HG03139 (cell line): ENCODE results near the gene SPRR1B.
"Not testable (repeated sequence)": the region's sequence is repeated elsewhere in the genome, so short reads cannot be mapped to it uniquely, and the experiment has no call there.

Experiments used
- ATAC-seq: cut with Tn5 transposase; IDR thresholded peaks from one replicate; pipeline ENCODE4 v1.9.1; 2021; ENCODE audit not compliant: unreplicated experiment

SPRR1B gene

DNA sequence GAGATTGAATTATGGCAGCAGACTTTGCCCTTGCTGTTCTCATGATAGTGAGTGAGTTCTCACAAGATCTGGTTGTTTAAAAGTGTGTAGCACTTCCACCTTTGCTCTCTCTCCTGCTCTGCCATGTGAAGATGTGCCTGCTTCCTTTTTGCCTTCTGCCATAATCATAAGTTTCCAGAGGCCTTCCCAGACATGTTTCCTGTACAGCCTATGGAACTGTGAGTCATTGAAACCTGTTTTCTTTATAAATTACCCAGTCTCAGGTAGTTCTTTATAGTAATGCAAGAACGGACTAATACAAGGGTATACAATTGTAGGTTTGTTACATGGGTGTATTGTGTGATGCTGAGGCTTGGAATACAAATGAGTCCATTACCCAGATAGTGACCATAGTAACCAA is 4.2 kb downstream of the SPRR1B start:
- ATAC-seq: no peak

DNA sequence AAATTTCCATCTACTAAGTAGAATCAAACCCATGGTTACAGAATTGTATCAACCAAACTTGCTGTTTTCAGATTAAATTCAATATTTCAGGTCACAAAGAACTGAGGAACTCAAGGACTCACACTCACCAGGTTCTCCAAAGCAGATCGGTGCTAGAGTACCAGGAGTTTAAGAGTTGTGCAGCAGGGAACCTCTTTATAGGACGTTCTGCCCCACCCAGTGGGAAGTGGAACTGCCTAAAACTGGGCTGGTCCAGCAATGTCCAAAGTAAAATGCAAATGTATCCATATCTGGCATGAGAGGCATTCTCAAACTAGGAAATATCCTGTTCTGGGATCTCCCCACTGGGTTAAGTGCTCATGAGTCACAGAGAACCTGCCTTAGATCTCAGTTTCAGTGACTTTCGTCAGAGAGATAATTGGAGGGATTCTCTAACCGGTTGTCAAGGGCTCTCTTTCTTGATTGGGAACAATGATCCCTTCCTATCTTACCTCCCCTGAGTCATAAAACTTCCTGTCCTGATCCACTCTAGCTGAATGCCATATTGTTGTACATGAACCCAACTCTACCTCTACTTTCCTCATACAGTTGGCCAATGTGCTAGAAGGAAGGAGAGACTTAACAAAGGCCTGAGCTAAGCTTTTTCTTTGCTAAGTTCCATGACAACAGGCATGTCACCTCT is 10.1 kb downstream of the SPRR1B start, which contains the start of gene SPRR2D:
Gene SPRR2D, minus strand, starts transcription at position 171 of the 682 bp plus-strand sequence. CDS start 774 bp downstream, outside the sequence.
- no peak for ATAC-seq

DNA sequence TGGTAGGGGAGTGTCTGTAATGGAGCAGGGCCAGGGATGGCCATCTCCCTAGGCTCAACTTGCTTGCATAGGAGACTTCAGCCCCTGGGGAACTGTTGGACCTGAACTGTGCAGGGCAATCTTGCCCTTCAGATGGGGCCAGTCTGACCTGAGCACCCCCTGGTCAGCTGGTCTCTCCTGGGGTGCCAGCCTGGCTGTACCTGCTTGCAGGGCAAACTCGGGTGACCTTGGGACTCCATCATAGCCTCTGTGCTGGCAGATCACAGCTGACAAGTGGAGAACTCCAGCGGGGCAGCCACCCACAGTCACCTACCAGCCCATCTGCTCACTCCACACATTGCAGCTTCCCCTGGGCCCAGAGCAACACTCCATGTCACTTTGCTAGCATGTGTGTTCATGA is 18.2 kb downstream of the SPRR1B start:
- no peak for ATAC-seq

DNA sequence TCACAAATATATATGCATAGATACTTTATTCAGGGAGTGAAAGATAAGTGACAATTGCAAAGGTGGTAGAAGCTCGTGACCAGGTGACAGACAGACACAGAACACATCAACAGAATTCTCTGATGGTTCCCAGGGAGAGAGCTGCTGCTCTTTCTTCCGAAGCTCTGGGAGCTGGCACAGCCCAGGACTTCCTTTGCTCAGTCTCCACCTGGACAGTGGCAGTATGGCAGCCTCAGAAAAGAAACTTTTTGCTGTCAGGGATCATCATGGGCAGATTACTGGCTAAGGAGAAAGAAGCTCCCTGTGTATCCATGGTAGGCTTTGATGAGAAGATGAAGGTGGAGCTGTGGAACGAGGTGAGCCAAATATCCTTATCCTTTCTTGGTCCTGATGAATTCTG is 25.1 kb downstream of the SPRR1B start:
- not testable (repeated sequence) for ATAC-seq

DNA sequence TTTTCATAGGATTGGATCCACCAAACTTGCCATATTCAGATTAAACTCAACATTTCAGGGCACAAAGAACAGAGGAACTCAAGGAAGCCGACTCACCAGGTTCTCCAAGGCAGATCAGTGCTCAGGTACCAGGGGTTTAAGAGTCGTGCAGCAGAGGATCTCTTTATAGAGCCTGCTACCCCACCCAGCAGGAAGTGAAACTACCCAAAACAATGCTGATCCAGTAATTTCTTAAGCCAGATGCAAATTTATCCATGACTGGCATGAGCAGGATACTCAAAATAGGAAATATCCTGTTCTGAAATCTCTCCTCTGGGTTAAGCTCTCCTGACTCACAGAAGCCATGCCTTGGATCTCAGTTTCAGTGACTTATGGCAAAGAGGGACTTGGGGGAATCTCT is 26.4 kb downstream of the SPRR1B start, which contains the start of gene SPRR2A:
Gene SPRR2A, minus strand, starts transcription at position 138 of the 400 bp plus-strand sequence. CDS start 777 bp downstream, outside the sequence.
- ATAC-seq: no peak

DNA sequence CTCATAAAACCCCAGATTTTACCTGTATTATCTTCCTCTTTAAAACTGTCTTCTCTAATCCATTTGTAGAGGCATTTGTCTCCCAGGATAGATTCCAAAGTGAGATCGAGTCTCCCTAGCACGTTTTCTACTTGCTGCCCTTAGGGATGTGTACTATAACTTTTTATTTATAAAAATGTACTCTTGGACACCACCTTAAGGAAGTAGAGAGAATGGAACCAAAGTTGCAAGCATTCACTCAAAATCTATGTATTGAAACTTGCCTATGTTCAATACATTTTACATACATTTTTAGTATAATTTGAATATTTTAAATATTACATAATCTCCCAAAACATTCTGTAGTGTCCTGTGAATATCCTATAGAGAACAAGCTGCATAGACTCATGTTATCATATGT is 27.2 kb downstream of the SPRR1B start:
- ATAC-seq: no peak

DNA sequence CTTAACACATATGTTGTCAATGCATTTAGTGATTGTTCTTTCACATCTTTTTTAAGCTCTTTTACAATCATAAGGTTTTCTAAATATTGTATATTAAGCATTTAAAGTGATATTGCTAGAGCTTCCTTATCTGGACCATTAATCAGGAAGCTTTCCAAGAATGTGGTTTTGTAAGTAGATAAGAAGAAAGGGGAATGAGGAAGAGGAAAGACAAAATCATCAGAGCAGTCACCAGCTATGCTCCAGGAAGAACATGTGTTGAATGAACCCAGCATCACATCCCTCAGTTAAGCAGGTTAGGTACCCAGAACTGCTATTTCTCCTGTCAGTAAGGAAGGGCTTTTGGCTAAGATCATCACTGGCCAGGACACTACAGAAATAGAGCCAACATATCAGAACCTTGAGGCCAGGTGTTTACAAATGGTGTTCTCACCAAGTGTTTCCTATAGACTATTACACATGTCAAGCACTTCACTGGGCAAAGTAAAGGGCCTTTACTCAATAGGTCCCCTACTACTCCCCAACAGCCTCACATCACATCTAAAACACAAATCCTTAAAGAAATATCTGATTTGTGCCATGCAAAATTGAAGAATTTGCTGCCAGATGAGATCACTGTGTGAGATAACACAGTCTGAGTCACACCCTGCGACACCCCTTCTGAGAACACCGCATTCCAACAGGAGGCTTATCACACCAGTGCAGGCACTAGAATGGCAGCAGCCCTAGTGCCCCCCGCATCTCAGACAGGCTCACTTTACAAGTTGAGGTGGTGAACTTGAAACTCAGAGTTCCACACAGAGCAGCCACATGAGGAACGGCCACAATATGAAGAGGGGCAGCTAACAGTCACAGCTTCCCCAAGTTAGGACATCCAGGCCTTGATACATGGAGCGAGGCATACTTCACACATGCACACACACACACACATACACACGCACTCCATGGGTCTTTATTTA is 28.1 kb downstream of the SPRR1B start:
- ATAC-seq: no peak

DNA sequence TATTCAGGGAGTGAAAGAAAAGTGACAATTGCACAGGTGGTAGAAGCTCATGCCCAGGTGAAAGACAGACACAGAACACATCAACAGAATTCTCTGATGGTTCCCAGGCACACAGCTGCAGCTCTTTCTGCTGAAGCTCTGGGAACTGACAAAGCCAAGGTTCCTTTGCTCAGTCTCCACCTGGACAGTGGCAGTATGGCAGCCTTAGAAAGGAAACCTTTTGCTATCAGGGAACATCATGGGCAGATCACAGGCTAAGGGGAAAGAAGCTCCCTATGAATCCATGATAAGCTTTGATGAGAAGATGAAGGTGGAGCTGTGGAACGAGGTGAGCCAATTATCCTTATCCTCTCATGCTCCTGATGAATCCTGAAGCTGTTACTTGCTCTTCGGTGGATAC is 39.2 kb downstream of the SPRR1B start:
- ATAC-seq: no peak

DNA sequence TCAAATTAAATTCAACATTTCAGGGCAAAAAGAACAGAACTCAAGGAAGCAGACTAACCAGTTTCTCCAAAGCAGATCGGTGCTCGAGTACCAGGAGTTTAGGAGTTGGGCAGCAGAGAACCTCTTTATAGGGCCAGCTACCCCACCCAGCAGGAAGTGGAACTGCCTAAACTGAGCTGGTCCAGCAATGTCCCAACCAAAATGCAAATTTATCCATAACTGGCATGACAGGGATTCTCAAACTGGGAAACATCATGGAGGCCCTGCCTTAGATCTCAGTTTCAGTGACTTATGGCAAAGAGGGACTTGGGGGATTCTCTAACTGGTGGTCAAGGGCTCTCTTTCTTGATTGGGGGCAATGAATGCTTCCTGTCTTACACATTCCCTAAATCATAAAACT is 40.5 kb downstream of the SPRR1B start, which contains the start of gene SPRR2B:
Gene SPRR2B, minus strand, starts transcription at position 101 of the 400 bp plus-strand sequence. CDS start 772 bp downstream, outside the sequence.
- ATAC-seq: no peak

DNA sequence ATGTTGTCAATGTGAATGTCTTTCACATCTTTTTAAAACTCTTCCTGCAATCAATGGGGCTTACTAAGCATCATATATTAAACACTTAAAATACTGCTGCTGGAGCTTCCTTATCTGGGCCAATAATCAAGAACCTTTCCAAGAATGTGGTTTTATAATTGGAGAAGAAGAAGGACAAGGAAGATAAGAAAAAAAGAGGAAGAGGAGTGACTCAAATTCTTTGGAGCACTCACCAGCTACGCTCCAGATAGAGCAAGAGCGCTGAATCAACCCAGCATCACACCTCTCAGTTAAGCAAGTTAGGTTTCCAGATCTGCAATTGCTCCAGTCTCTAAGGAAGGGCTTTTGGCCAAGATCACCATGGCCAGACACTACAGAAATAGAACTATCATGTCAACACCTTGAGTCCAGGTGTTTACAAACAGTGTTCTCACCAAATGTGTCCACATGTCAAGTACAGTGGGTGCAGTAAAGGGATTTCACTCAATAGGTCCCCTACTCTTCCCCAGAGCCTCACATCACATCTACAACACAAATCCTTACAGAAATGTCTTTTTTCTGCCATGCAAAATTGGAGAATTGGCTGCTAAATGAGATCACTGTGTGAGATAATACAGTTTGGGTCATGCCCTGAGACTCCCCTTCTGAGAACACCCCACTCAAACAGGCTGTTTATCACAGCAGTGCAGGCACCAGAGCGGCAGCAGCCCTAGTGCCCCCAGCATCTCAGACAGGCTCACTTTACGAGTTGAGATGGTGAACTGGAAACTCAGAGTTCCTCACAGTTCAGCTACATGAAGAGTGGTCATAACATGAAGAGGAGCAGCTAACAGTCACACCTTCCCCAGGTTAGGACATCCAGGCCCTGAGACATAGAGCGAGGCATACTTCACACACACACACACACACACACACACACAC is 42.1 kb downstream of the SPRR1B start:
- no peak for ATAC-seq

DNA sequence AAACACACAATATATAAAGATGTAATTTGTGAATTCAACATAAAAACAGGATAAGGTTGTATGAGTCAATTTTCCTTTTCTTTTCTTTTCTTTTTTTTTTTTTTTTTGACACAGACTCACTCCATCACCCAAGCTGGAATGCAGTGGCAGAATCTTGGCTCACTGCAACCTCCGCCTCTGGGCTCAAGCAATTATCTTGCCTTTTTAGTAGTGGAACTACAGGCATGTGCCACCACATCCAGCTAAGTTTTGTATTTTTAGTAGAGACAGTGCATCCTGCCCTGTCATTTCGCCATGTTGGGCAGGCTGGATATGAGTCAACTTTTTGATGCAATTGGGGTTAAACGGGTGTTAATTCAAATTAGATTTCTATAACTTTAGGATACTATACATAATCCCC is 50.7 kb downstream of the SPRR1B start:
- ATAC-seq: no peak
